Kidney (tissue), 14 donors: ENCODE data around the gene RAG2. TPM values are rescaled to one million over a fixed set of nuclear protein-coding genes. Genes with fewer than 3 reads are reported as not detected.

Experiments
- DNase-seq, 5 donors: peaks; one replicate each; pipeline ENCODE4 v3.0.0-alpha.2; 2013 to 2020
- FAIRE-seq: peaks from 2 replicates; lab custom pipeline; 2012; peaks lifted over from hg19 to GRCh38; lab: Jason Lieb, UNC
- H3K27ac ChIP-seq, 2 donors: one replicate each; pipeline ENCODE4 v1.7.0; 2013; ENCODE audit warnings: low read depth in 2 of 2, low read length in 2 of 2, inconsistent platforms in 1 of 2
- H3K27me3 ChIP-seq: one replicate; pipeline ENCODE4 v1.7.1; 2013; ENCODE audit warnings: low read length, inconsistent platforms; ENCODE audit not compliant: control insufficient read depth, insufficient read depth
- H3K36me3 ChIP-seq, 3 donors: one replicate each; pipeline versions ENCODE4 v1.7.0 to v1.7.1; 2013; ENCODE audit warnings: low read length in 3 of 3, control low read depth in 1 of 3, inconsistent platforms in 1 of 3; ENCODE audit not compliant: insufficient read depth in 3 of 3, control insufficient read depth in 2 of 3
- H3K4me1 ChIP-seq, 3 donors: one replicate each; pipeline versions ENCODE4 v1.7.0 to v1.7.1; 2013; ENCODE audit warnings: low read length in 3 of 3, inconsistent platforms in 1 of 3, low read depth in 1 of 3; ENCODE audit not compliant: control insufficient read depth in 2 of 3, insufficient read depth in 2 of 3
- H3K4me3 ChIP-seq, 3 donors: one replicate each; pipeline versions ENCODE4 v1.7.0 to v1.8.1; 2013; ENCODE audit warnings: low read length in 3 of 3, control low read depth in 1 of 3, inconsistent platforms in 1 of 3
- H3K9ac ChIP-seq, 3 donors: one replicate each; pipeline versions ENCODE4 v1.7.0 to v1.7.1; 2013; ENCODE audit warnings: low read length in 3 of 3, control low read depth in 1 of 3, inconsistent platforms in 1 of 3
- H3K9me3 ChIP-seq, 3 donors: one replicate each; pipeline versions ENCODE4 v1.7.0 to v1.7.1; 2013; ENCODE audit warnings: low read length in 3 of 3, control low read depth in 1 of 3, inconsistent platforms in 1 of 3; ENCODE audit not compliant: control insufficient read depth in 2 of 3, insufficient read depth in 1 of 3
- CTCF ChIP-seq: IDR thresholded peaks from 3 replicates; pipeline ENCODE4 v1.5.1; 2012; ENCODE audit warnings: mild to moderate bottlenecking, moderate library complexity, borderline replicate concordance; ENCODE audit not compliant: insufficient read depth; ENCODE audit errors: extremely low read depth
- intact Hi-C: fragments of 100-400 bp; cut with DNase I; formaldehyde crosslinking; loops from one replicate; pipeline ENCODE4 v1.11.1; 2022
- polyA plus RNA-seq: library from polyadenylated mRNA; stranded (reverse); fragments of 350-450 nt; fragmentation: Illumina TruSeq; extraction: RNeasy Lipid Tissue Mini Kit (QIAGEN cat#74804); gene quantifications from one replicate; pipeline ENCODE4 v1.2.3, GENCODE V29; 2014; ENCODE audit warnings: low read depth, low replicate concordance; ENCODE audit not compliant: insufficient read depth
- total RNA-seq: library from RNA; stranded (reverse); fragmentation: NEBNext Ultra II Directional; extraction: Animal tissue kit (Norgen Biotek cat#: 25700); gene quantifications from one replicate; pipeline ENCODE4 v1.2.1, GENCODE V29; 2021
- donor health status: control.
- donor health status: control.
- donor health status: control.
- donor health status: control.
- donor health status: control.
- donor health status: DM: yes; HTN: yes; CAD: no.
- donor health status: Normal renal cell carcinoma (clear cell type).

Gene RAG2
- total and polyA plus RNA-seq, 2 donors from 2014 or later = not detected

- no peaks in the 10 kb centered on the region for H3K9me3 ChIP-seq
- DNase-seq = no peak
- H3K27ac ChIP-seq = no peak overlapping the region
- no peaks in the 10 kb centered on the region for H3K36me3 ChIP-seq
- H3K4me3 ChIP-seq = no peak overlapping the region
- intact Hi-C loops = no loop called here
- FAIRE-seq = no peak
- H3K27me3 ChIP-seq = no peaks in the 10 kb centered on the region
- peaks cover 0 to 4% (median 2%) of the 10 kb centered on the region in 3 donors for H3K4me1 ChIP-seq
- no peak overlapping the region for H3K9ac ChIP-seq
- no peak for TF ChIP-seq CTCF
Measured at GRCh38 chr11:36615826-36616225, 17.8 kb upstream of the RAG2 start.

GRCh38 chr11:36609383-36609782 is 11.3 kb upstream of the RAG2 start:
- H3K4me1 ChIP-seq = no peaks in the 10 kb centered on the region

GRCh38 chr11:36608491-36609199 is 10.6 kb upstream of the RAG2 start:
- FAIRE-seq (no peak), DNase-seq (no peak)
- no peak overlapping the region for H3K27ac ChIP-seq
- H3K4me1 ChIP-seq = no peaks in the 10 kb centered on the region
- no peak overlapping the region for H3K9ac ChIP-seq
- no peaks in the 10 kb centered on the region for H3K36me3 ChIP-seq
- no peaks in the 10 kb centered on the region for H3K27me3 ChIP-seq
- intact Hi-C loops = no loop called here
- TF ChIP-seq CTCF = no peak
- no peaks in the 10 kb centered on the region for H3K9me3 ChIP-seq
- no peak overlapping the region for H3K4me3 ChIP-seq

More at GRCh38 chr11:36609383-36609782, 11.3 kb upstream of the RAG2 start:
- DNase-seq (no peak), FAIRE-seq (no peak)
- TF ChIP-seq CTCF = no peak
- no peak overlapping the region for H3K9ac ChIP-seq
- H3K36me3 ChIP-seq = no peaks in the 10 kb centered on the region
- H3K27me3 ChIP-seq = no peaks in the 10 kb centered on the region
- H3K9me3 ChIP-seq = no peaks in the 10 kb centered on the region
- no peak overlapping the region for H3K4me3 ChIP-seq
- H3K27ac ChIP-seq = no peak overlapping the region
- intact Hi-C loops = no loop called here
